Osteocyte (in vitro differentiated cells): ENCODE measurements around the gene PDE11A. TPM values are rescaled to one million over a fixed set of nuclear protein-coding genes. Genes with fewer than 3 reads are reported as not detected.

ENCODE experiments used
- DNase-seq: peaks from one replicate; pipeline ENCODE4 v3.0.0; 2021; ENCODE audit warnings: mixed read lengths; ENCODE audit not compliant: unreplicated experiment; ENCODE audit errors: extremely low spot score
- H3K27ac Mint-ChIP-seq: one replicate; pipeline ENCODE4 v1.8.0; 2021; ENCODE audit warnings: mild to moderate bottlenecking, mixed read lengths; ENCODE audit not compliant: unreplicated experiment
- H3K27me3 Mint-ChIP-seq: one replicate; pipeline ENCODE4 v1.8.0; 2021; ENCODE audit warnings: mixed read lengths; ENCODE audit not compliant: unreplicated experiment
- H3K36me3 Mint-ChIP-seq: one replicate; pipeline ENCODE4 v1.8.0; 2021; ENCODE audit warnings: mixed read lengths; ENCODE audit not compliant: unreplicated experiment
- H3K4me1 Mint-ChIP-seq: one replicate; pipeline ENCODE4 v1.8.0; 2021; ENCODE audit warnings: mixed read lengths; ENCODE audit not compliant: unreplicated experiment
- H3K4me3 Mint-ChIP-seq: one replicate; pipeline ENCODE4 v1.8.0; 2021; ENCODE audit warnings: mild to moderate bottlenecking, moderate library complexity, mixed read lengths; ENCODE audit not compliant: unreplicated experiment
- H3K9me3 Mint-ChIP-seq: one replicate; pipeline ENCODE4 v1.8.0; 2021; ENCODE audit warnings: mixed read lengths; ENCODE audit not compliant: unreplicated experiment
- total RNA-seq: library from RNA; stranded (reverse); gene quantifications from 2 replicates; pipeline ENCODE4 v1.2.1, GENCODE V29; 2021
- TF ChIP-seq, protein P1 (sequence below): fragments of 200-600 bp; sonication (generic); IDR thresholded peaks from 2 replicates; pipeline ENCODE4 v1.5.0; 2021; ENCODE audit warnings: antibody characterized with exemption, mild to moderate bottlenecking, moderate library complexity

The PDE11A gene
- total RNA-seq, 1 donor from 2014 or later: 0.05 TPM

DNA sequence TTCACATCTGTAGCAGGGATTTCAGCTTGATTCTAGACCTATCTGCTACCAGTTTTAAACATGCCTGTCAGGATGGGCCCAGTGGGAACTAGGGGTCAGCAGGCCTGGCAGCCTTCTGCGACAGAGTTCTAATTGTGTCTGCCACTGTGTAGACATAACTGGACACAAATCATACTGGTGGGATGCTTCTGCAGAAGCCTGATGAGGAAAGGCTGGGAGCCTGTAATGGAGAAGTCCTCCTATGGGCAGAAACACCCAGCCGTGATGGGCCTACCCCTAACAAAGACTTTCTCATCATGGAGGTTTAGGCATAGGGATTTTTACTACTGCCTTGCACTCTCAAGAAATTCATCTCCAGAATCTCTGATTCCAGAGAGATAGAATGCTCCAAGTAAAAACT, 166.9 kb downstream of the PDE11A start:
- TF ChIP-seq, protein P1, sequence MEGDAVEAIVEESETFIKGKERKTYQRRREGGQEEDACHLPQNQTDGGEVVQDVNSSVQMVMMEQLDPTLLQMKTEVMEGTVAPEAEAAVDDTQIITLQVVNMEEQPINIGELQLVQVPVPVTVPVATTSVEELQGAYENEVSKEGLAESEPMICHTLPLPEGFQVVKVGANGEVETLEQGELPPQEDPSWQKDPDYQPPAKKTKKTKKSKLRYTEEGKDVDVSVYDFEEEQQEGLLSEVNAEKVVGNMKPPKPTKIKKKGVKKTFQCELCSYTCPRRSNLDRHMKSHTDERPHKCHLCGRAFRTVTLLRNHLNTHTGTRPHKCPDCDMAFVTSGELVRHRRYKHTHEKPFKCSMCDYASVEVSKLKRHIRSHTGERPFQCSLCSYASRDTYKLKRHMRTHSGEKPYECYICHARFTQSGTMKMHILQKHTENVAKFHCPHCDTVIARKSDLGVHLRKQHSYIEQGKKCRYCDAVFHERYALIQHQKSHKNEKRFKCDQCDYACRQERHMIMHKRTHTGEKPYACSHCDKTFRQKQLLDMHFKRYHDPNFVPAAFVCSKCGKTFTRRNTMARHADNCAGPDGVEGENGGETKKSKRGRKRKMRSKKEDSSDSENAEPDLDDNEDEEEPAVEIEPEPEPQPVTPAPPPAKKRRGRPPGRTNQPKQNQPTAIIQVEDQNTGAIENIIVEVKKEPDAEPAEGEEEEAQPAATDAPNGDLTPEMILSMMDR: no peak
- Mint-ChIP-seq H3K4me1 (no peaks in the 10 kb centered on the region), H3K4me3 (no peak overlapping the region), H3K27ac (no peak overlapping the region), H3K36me3 (no peaks in the 10 kb centered on the region), H3K27me3 (peaks cover 3% of the 10 kb centered on the region), H3K9me3 (no peaks in the 10 kb centered on the region)
- DNase-seq: no peak

DNA sequence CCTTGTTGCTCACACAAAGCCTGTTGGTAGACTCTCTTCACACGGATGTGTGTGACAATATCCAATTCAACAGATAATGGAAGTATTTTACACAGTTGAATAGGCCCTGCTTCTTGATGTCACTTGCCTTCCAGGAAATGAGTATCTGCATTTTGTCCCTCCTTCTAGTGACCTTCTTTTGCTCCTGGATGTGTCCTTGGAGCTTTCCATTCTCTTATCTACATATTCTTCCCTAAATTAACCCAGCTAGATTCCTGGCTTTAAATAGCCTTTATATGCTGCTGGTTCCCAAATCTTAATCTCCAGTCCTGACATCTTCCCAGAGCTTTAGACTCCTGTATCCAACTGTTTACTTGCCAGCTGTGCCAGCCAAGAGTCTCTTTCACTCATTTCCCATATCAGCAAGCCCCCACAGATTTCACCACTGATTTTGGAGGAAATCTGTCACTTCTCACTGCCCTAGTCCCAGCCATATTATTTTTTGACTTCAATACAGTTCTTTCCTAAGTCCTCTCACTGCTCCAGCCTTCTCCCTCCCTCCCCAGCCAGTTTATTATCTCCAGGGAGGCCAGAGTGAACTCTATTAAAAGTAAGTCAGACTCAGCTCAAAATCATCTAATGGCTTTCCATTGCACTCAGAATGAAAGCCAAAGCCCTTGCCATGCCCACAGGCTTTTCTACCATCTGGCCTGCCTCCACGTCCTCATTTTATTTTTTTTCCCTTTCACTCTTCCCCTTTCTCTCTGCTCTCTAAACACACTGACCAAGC, 170.0 kb downstream of the PDE11A start:
- H3K27me3 Mint-ChIP-seq: peaks cover 3% of the 10 kb centered on the region
- H3K4me1 Mint-ChIP-seq: no peaks in the 10 kb centered on the region
- DNase-seq: no peak
- TF ChIP-seq, protein P1: no peak
- no peaks in the 10 kb centered on the region for H3K9me3 Mint-ChIP-seq
- H3K4me3 Mint-ChIP-seq: no peak overlapping the region
- H3K27ac Mint-ChIP-seq: no peak overlapping the region
- no peaks in the 10 kb centered on the region for H3K36me3 Mint-ChIP-seq

DNA sequence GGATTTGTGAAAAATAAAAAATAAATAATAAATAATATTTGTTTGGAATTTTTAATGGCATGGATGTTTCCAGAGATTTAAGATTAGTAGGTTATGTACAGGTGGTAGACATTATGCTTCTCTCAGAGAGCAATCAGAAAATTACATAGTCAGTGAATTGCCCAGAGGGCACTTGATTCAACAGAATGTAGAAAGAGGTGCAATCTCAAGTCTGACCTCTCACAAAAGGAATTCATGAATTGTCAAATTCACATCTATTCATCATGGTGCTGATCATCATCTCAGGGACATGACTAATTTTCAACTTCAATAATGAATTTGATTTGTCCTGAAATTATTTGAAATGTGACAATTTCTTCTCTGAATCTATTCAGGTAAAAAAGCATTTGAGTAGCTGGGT, 172.5 kb downstream of the PDE11A start:
- no peak for DNase-seq
- Mint-ChIP-seq H3K4me3 (no peak overlapping the region), H3K4me1 (no peaks in the 10 kb centered on the region), H3K36me3 (no peaks in the 10 kb centered on the region), H3K9me3 (no peaks in the 10 kb centered on the region), H3K27me3 (no peaks in the 10 kb centered on the region), H3K27ac (no peak overlapping the region)
- TF ChIP-seq, protein P1: no peak

DNA sequence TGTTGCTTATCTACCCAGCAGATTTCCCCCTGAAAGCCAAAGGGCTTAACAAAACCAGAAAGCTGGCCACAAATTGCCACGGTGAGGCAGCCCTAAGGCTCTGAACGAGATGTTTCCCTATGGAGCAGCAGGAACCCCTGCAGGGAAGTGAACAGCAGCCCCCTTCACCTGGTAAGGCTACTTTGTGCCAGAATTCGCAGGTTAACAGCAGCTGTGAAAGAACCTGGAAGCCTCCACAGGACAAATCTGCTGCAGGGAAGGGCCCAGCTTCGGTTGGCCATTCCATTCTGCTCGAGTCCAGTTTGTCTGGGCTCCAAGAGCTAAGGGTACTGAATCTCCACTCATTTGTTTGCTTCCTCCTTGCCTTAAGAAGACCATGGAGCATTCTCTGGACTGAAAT, 175.3 kb downstream of the PDE11A start:
- Mint-ChIP-seq H3K27ac (no peak overlapping the region), H3K36me3 (no peaks in the 10 kb centered on the region), H3K9me3 (no peaks in the 10 kb centered on the region), H3K4me1 (no peaks in the 10 kb centered on the region), H3K27me3 (no peaks in the 10 kb centered on the region), H3K4me3 (no peak overlapping the region)
- TF ChIP-seq, protein P1: no peak
- DNase-seq: no peak

DNA sequence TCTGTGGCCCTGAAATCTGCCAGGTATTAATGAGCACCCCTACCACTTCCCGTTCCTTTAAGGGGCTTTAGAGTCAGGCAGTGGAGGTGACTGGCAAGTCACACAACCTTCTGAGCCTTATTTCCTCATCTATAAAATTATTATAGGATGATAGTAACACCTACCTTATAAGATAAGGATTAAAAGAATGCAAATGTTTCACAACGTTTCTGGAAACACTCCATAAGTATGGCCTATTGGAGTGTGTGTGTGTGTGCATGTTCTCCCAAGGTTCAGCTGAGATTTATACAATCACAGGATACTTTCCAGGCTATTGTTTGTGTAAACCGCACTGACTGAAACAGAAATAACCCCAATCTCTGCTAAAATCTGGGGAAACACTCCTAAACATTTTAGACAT, 176.0 kb downstream of the PDE11A start:
- Mint-ChIP-seq H3K9me3 (no peaks in the 10 kb centered on the region), H3K36me3 (no peaks in the 10 kb centered on the region), H3K27ac (no peak overlapping the region), H3K27me3 (no peaks in the 10 kb centered on the region), H3K4me3 (no peak overlapping the region), H3K4me1 (no peaks in the 10 kb centered on the region)
- TF ChIP-seq, protein P1: no peak
- no peak for DNase-seq
